Adipose tissue (tissue), 3 donors: ENCODE results near the gene NFIX. TPM values are rescaled to one million over a fixed set of nuclear protein-coding genes. Genes with fewer than 3 reads are reported as not detected.

Experiments used
- H3K27ac ChIP-seq: one replicate; pipeline ENCODE4 v1.5.1; 2013; ENCODE audit warnings: low read depth, low read length
- WGBS, 3 donors: extraction: QIAGEN DNeasy Blood & Tissue Kit; methylation state at CpG; one replicate each; pipeline ENCODE4 v1.1.7; 2013; 5-methylcytosine and 5-hydroxymethylcytosine counted together
- polyA plus RNA-seq, 3 donors: library from polyadenylated mRNA; stranded (reverse); fragments of 200-250 nt; gene quantifications; one replicate each; pipeline ENCODE4 v1.2.3, GENCODE V29; 2013
- donor health status: healthy with polysubstance abuse.
- donor health status: Bipolar disorder and iron deficiency.
- donor health status: healthy.

NFIX gene
- polyA plus RNA-seq, 3 donors = 12.3 to 88.6 (median 77.6) TPM

GRCh38 chr19:13089857-13090507 is 94.7 kb downstream of the NFIX start:
- WGBS, 3 donors = 87 to 92% (median 89%) methylated on average over 11 to 12 of the region's 12 CpGs
- no peak overlapping the region for H3K27ac ChIP-seq

- 73 to 93% (median 81%) methylated on average over 9 to 10 of the region's 10 CpGs for WGBS, 3 donors
- no peak overlapping the region for H3K27ac ChIP-seq
Measured at GRCh38 chr19:13090511-13091231, 95.4 kb downstream of the NFIX start.

GRCh38 chr19:13091400-13092157 is 96.3 kb downstream of the NFIX start:
- 48 to 68% (median 54%) methylated on average over 19 to 25 of the region's 25 CpGs for WGBS, 3 donors

GRCh38 chr19:13092158-13092543 is 96.9 kb downstream of the NFIX start:
- 60 to 95% (median 79%) methylated on average over 2 of the region's 2 CpGs for WGBS, 3 donors
- H3K27ac ChIP-seq = peak overlapping the region; percentile 25

More at GRCh38 chr19:13091400-13092157, 96.3 kb downstream of the NFIX start:
- peak overlapping the region; percentile 25 for H3K27ac ChIP-seq

- no peak overlapping the region for H3K27ac ChIP-seq
- WGBS, 3 donors = 65 to 81% (median 66%) methylated on average over 13 to 14 of the region's 14 CpGs
Measured at GRCh38 chr19:13092606-13093235, 97.4 kb downstream of the NFIX start.

GRCh38 chr19:13093407-13094105 is 98.3 kb downstream of the NFIX start:
- no peak overlapping the region for H3K27ac ChIP-seq
- 41 to 47% (median 42%) methylated on average over 12 of the region's 12 CpGs for WGBS, 3 donors

GRCh38 chr19:13094106-13094504 is 98.8 kb downstream of the NFIX start:
- H3K27ac ChIP-seq = no peak overlapping the region
- 41 to 49% (median 46%) methylated on average over 5 of the region's 5 CpGs for WGBS, 3 donors

- H3K27ac ChIP-seq = no peak overlapping the region
- WGBS, 3 donors = 36 to 72% (median 52%) methylated on average over 14 to 15 of the region's 16 CpGs
Measured at GRCh38 chr19:13094771-13095392, 99.6 kb downstream of the NFIX start.

- no peak overlapping the region for H3K27ac ChIP-seq
- WGBS, 3 donors = 44 to 83% (median 46%) methylated on average over 21 to 25 of the region's 25 CpGs
Measured at GRCh38 chr19:13095393-13095784, 100.1 kb downstream of the NFIX start.

- WGBS, 3 donors = 37 to 63% (median 55%) methylated on average over 38 to 44 of the region's 44 CpGs
- H3K27ac ChIP-seq = no peak overlapping the region
Measured at GRCh38 chr19:13095934-13096927, 101.0 kb downstream of the NFIX start.

GRCh38 chr19:13097033-13097462 is 101.8 kb downstream of the NFIX start:
- no peak overlapping the region for H3K27ac ChIP-seq
- 33 to 44% (median 40%) methylated on average over 20 of the region's 20 CpGs for WGBS, 3 donors

- 8 to 13% (median 11%) methylated on average over 56 to 69 of the region's 69 CpGs for WGBS, 3 donors
- no peak overlapping the region for H3K27ac ChIP-seq
Measured at GRCh38 chr19:13097463-13098258, 102.4 kb downstream of the NFIX start.

- H3K27ac ChIP-seq = peak overlapping the region; percentile 82
- WGBS, 3 donors = 6 to 19% (median 19%) methylated on average over 51 to 58 of the region's 58 CpGs
Measured at GRCh38 chr19:13098277-13099072, 103.2 kb downstream of the NFIX start.

- H3K27ac ChIP-seq = peak overlapping the region; percentile 82
- 26 to 27% (median 27%) methylated on average over 75 to 77 of the region's 77 CpGs for WGBS, 3 donors
Measured at GRCh38 chr19:13099073-13099999, 104.1 kb downstream of the NFIX start.
